Mononuclear cell (primary cell): ENCODE data around the gene CD96. TPM values are rescaled to one million over a fixed set of nuclear protein-coding genes. Genes with fewer than 3 reads are reported as not detected.
"Not testable (repeated sequence)": the region's sequence is repeated elsewhere in the genome, so short reads cannot be mapped to it uniquely, and the experiment has no call there.

Experiments used
- H3K27me3 ChIP-seq: 2 replicates; pipeline ENCODE4 v1.6.0; 2011; ENCODE audit warnings: low read length, control low read depth; ENCODE audit not compliant: insufficient read depth
- H3K4me1 ChIP-seq: 2 replicates; pipeline ENCODE4 v1.5.1; 2011; ENCODE audit warnings: mild to moderate bottlenecking, low read length, control low read depth; ENCODE audit not compliant: insufficient read depth
- H3K4me3 ChIP-seq: 2 replicates; pipeline ENCODE4 v1.5.1; 2011; ENCODE audit warnings: mild to moderate bottlenecking, low read length, moderate library complexity
- H3K9me3 ChIP-seq: 2 replicates; pipeline ENCODE4 v1.5.1; 2011; ENCODE audit warnings: low read depth, mild to moderate bottlenecking, control low read depth, low read length
- total RNA-seq: library from RNA; depleted of rRNA; stranded (reverse); fragments of >200 nt; gene quantifications from one replicate; pipeline ENCODE4 v1.2.3, GENCODE V29; 2012

The CD96 gene
- total RNA-seq, 1 donor = 117 TPM

- H3K9me3 ChIP-seq = no peaks in the 10 kb centered on the region
- H3K4me3 ChIP-seq = no peak overlapping the region
- H3K4me1 ChIP-seq = peaks cover 33% of the 10 kb centered on the region
- H3K27me3 ChIP-seq = no peaks in the 10 kb centered on the region
Measured at GRCh38 chr3:111541391-111541790, 606 bp upstream of the CD96 start.

DNA sequence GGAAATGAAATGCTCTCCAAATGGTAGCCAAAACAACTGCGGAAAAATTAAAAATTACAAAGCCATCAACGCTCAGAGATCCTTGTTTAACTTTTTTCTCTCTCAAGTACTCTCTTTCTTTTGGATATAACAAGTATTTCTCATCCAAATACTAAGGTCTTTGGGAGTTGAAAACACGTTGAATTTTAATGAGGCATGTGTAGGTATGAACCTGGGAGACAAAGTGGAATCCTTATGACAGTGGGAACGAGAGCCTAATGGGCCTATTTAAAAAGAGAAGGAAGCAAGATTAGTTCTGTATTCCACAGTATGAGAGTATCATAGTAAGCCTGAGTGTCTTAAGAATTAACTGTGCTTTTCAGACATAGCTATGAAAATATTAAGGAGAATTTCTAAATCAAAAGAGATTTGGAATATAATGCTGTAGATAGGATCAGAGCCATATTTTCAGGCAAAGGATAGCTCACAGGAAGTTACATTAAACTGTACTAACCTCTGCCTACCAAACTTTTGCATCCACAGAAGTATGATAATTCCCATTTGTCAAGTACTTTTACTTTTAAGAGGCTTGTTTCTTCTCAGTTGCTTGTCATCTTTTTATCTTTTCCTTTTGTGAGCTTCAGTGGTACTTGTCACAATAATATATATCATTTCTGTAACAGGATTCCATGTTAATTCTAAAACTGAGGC, 759 bp downstream of the CD96 start:
- Histone ChIP-seq H3K4me1 (peaks cover 41% of the 10 kb centered on the region), H3K4me3 (peak overlapping the region; percentile 49), H3K27me3 (no peaks in the 10 kb centered on the region), H3K9me3 (no peaks in the 10 kb centered on the region)

DNA sequence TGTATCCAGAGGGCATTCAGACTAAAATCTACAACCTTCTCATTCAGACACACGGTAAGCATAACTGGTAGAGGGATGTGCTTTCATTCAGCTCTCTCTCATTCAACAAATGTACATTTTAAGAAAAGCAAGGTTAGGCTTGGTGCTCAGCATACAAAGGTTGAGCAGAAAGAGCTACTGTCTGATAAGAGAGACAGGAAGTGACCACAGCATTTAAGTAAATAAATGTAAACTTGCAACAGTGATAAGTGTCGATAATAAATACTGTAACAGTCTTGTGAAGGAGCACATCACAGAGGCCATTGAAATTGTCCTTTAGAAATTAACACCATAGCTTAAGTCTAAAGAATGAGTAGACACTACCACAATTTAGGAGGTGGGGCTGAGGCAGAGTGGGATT, 3.4 kb downstream of the CD96 start:
- Histone ChIP-seq H3K4me3 (no peak overlapping the region), H3K9me3 (no peaks in the 10 kb centered on the region), H3K4me1 (peaks cover 50% of the 10 kb centered on the region), H3K27me3 (no peaks in the 10 kb centered on the region)

DNA sequence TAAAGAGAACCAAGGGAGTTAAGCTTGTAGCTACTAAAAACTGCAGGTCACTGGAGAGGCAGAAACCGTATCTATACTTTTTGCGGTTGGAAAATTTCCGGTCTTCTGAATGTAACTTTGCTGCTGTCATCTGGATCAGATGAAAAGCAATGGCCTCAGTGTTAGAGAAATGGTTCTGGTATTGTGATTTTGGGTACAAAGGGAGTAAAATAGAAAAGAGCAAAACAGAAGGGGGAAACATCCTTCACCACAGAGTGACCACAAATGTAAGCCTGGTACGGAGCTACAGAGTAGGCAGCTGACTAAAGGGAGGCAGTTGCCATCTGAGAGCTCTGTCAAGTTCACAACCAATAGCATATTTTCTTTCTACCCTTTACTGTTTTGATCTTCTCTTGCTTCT, 5.6 kb downstream of the CD96 start:
- no peaks in the 10 kb centered on the region for H3K27me3 ChIP-seq
- peaks cover 53% of the 10 kb centered on the region for H3K4me1 ChIP-seq
- no peak overlapping the region for H3K4me3 ChIP-seq
- H3K9me3 ChIP-seq = no peaks in the 10 kb centered on the region

DNA sequence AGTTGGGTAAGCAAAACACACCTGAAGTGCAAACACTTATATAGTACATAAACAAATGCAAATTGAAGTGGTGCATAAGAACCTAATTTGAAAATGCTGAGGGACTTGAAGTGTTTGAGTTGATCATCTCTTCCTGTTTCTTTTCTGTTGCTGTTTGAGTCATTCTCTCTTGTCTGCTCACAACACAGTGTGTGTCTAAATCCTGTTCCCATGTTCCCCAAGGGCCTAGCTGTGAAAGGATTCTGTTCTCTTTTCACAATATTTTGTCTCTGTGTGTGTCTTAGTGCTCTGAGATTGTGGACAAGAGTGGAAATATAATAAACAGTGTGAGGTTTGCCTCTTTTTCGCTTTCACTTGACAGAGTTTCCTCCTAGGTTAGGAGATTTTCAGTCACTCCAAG, 6.1 kb downstream of the CD96 start:
- H3K4me3 ChIP-seq = peak overlapping the region; percentile 0
- peaks cover 53% of the 10 kb centered on the region for H3K4me1 ChIP-seq
- no peaks in the 10 kb centered on the region for H3K9me3 ChIP-seq
- no peaks in the 10 kb centered on the region for H3K27me3 ChIP-seq

DNA sequence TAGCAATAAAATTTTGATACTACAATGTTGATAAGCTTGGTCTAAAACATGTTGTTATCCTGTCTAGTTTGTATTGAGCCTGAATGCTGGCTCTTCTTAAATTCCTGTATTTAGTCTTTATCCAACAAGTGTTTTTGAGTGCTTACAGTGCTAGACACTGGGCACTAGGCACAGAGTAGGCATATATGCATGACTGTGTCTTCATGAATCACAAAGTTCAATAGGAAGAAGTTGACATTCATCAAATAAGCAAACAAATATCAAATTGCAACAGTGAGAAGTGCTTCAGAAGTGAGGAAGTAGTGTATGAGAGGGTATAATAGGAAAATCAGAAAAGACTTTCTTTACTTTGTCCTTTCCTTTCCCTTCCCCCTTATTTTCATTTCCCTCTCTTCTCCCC, 6.8 kb downstream of the CD96 start:
- no peaks in the 10 kb centered on the region for H3K27me3 ChIP-seq
- H3K9me3 ChIP-seq = no peaks in the 10 kb centered on the region
- no peak overlapping the region for H3K4me3 ChIP-seq
- peaks cover 53% of the 10 kb centered on the region for H3K4me1 ChIP-seq

DNA sequence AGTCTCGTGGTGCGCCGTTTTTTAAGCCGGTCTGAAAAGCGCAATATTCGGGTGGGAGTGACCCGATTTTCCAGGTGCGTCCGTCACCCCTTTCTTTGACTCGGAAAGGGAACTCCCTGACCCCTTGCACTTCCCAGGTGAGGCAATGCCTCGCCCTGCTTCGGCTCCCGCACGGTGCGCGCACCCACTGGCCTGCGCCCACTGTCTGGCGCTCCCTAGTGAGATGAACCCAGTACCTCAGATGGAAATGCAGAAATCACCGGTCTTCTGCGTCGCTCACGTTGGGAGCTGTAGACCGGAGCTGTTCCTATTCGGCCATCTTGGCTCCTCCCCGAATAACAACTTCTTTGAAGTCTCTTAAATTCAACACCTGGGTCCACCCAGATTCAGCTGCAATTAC, 19.9 kb downstream of the CD96 start:
- not testable (repeated sequence) for H3K27me3 ChIP-seq, H3K4me1 ChIP-seq, H3K9me3 ChIP-seq, H3K4me3 ChIP-seq

- Histone ChIP-seq H3K27me3 (no peaks in the 10 kb centered on the region), H3K4me1 (no peaks in the 10 kb centered on the region), H3K9me3 (no peaks in the 10 kb centered on the region), H3K4me3 (no peak overlapping the region)
Measured at GRCh38 chr3:111566844-111567243, 24.8 kb downstream of the CD96 start.

GRCh38 chr3:111568355-111568754, 26.4 kb downstream of the CD96 start:
- H3K4me3 ChIP-seq = no peak overlapping the region
- H3K27me3 ChIP-seq = no peaks in the 10 kb centered on the region
- no peaks in the 10 kb centered on the region for H3K4me1 ChIP-seq
- H3K9me3 ChIP-seq = no peaks in the 10 kb centered on the region

DNA sequence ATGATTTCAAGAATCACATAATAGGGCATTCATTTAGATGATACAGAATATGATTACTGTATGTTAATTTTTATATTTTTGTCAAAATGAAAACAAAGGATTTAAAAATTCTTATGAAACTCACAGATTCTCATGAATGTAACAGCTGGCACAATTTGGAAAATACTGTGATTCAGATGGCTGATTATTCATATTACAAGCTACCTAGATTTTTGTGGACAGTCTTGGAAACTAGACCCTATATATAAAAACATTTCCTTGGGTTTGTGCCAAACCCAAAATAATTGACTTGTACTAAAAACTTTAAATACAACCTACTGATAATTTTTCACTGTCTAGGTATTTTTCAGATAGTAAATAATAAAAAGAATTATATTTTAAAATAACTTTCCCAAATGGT, 26.9 kb downstream of the CD96 start:
- no peaks in the 10 kb centered on the region for H3K9me3 ChIP-seq
- no peak overlapping the region for H3K4me3 ChIP-seq
- no peaks in the 10 kb centered on the region for H3K4me1 ChIP-seq
- H3K27me3 ChIP-seq = no peaks in the 10 kb centered on the region

- Histone ChIP-seq H3K4me3 (no peak overlapping the region), H3K9me3 (no peaks in the 10 kb centered on the region), H3K4me1 (no peaks in the 10 kb centered on the region), H3K27me3 (no peaks in the 10 kb centered on the region)
Measured at GRCh38 chr3:111570404-111571030, 28.5 kb downstream of the CD96 start.

- Histone ChIP-seq H3K4me3 (no peak overlapping the region), H3K9me3 (no peaks in the 10 kb centered on the region), H3K27me3 (no peaks in the 10 kb centered on the region), H3K4me1 (no peaks in the 10 kb centered on the region)
Measured at GRCh38 chr3:111571282-111571681, 29.3 kb downstream of the CD96 start.

DNA sequence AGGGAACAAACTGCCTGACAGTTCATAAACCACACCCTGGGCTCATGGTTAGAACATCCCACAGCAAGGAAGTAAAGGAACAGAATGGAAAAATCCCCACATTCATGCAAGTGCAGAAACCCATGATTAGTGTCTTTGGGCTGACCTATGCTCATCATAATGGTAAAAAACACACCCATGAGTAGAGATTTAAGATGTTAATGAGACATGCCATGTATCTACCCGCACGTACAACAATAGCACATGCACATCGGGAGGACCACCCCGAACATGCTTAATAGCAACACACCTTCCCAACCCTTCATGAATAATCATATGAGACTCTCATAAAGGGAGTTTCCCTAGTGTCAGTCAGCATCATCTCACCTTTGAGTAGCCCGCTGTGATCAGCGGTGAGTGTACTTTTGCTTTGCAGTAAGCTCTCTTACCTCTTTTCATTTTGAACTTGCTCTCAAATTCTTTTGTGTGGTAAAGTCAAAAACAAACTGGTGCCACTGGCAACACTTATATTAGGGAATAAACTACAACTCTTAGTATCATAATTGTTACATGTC, 30.0 kb downstream of the CD96 start:
- Histone ChIP-seq H3K4me3 (no peak overlapping the region), H3K9me3 (no peaks in the 10 kb centered on the region), H3K4me1 (no peaks in the 10 kb centered on the region), H3K27me3 (no peaks in the 10 kb centered on the region)

GRCh38 chr3:111577113-111577512, 35.1 kb downstream of the CD96 start:
- no peak overlapping the region for H3K4me3 ChIP-seq
- no peaks in the 10 kb centered on the region for H3K9me3 ChIP-seq
- no peaks in the 10 kb centered on the region for H3K27me3 ChIP-seq
- peaks cover 7% of the 10 kb centered on the region for H3K4me1 ChIP-seq

DNA sequence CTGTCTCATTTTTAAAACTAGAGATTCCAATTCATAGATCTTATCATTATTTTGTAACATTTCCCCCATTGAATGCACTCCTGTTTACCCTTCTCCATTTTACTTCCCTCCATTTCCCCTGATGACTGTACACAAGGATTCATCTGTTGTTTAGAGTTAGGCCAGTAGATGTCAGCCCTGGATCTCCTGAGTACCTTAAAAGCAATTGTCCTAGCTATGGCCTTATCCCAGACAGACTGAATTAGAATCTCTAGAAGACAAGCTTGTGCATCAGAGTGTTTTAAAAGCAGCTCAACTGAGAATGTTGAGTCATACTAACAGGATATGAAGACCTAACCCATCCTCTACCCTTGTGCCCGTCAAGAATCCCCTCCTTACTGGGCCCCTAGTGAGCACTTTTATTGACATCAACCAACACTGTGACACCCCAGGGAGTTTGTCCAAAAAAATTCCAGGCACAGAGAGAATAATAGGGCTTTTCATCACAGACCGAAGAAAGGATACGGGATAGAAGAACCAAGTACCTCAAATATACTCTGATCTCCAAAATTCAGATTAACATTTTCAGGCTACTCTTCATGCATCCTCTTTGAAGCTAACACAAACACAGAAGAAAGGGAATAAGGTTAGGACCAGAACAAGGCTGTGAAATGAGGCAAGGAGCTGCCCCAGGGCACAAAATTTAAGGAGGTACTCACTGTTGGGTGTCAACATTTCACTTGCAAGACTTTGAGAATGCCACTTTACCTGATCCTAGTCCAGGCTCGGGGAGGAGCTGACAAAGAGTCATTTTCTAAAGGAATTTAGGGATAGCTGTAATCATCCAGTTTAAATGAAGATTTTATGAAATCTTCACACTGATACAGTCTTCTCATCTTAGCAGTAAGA, 36.0 kb downstream of the CD96 start:
- Histone ChIP-seq H3K4me1 (peaks cover 7% of the 10 kb centered on the region), H3K9me3 (no peaks in the 10 kb centered on the region), H3K27me3 (no peaks in the 10 kb centered on the region), H3K4me3 (no peak overlapping the region)
